Heart left ventricle (tissue), 13 donors: Measurements from ENCODE around the gene ESPNL.
A peak's percentile ranks its signal among the peaks of the same experiment; 100 is the strongest.

ENCODE experiments used
- CTCF ChIP-seq, 12 donors: fragments of 200-600 bp; sonication (generic) in 4 of 12; IDR thresholded peaks; one replicate each; pipeline versions ENCODE4 v1.5.0 to v1.8.0; 2018 to 2022; ENCODE audit warnings: antibody characterized with exemption in 12 of 12, mild to moderate bottlenecking in 5 of 12
- POLR2A ChIP-seq, 2 donors: fragments of 450-650 bp; IDR thresholded peaks; one replicate each; pipeline ENCODE4 v1.6.1; 2017; ENCODE audit warnings: antibody characterized with exemption in 2 of 2, mild to moderate bottlenecking in 2 of 2, moderate library complexity in 2 of 2
- donor health status: ischemic (EF 13 %, LVEDD 7.1; RV severe dilation, severe dysfunction).
- donor health status: DM: no; HTN: yes; CAD: no.
- donor health status: DM: no; HTN: no; CAD: no.
- donor health status: ischemic (EF 25% LVEDD 6.9; RV normal size, moderate dysfunction).
- donor health status: ischemic (EF 25% LVEDD 5.7; RV mildly dilated, moderate dysfunction).
- donor health status: ischemic (EF 35%, LVEDD 5.7; RV mildly dilated, moderate dysfunction).
- donor health status: nonischemic (EF 11% LVEDD 7.7; RV severe dilation, severe dysfunction).
- donor health status: DM: yes; HTN: yes; CAD: no.
- donor health status: PGD.
- donor health status: ischemic (EF 29% LVEDD 5.4; RV normal size, mild dysfunction).
- donor health status: nonischemic (EF 23%, LVEDD 6.1; RV moderate dilation, normal function).

GRCh38 chr2:238107525-238108422 lies 7.6 kb downstream of the ESPNL start:
- TF ChIP-seq CTCF (IDR thresholded peaks at IDR 0.05) = peak in 1 of 12 donors; percentile 1
- TF ChIP-seq POLR2A (IDR thresholded peaks at IDR 0.05) = no peak
